ENCODE data around the gene MAPK8IP1.
A peak's percentile ranks its signal among the peaks of the same experiment; 100 is the strongest.

Gene MAPK8IP1

DNA sequence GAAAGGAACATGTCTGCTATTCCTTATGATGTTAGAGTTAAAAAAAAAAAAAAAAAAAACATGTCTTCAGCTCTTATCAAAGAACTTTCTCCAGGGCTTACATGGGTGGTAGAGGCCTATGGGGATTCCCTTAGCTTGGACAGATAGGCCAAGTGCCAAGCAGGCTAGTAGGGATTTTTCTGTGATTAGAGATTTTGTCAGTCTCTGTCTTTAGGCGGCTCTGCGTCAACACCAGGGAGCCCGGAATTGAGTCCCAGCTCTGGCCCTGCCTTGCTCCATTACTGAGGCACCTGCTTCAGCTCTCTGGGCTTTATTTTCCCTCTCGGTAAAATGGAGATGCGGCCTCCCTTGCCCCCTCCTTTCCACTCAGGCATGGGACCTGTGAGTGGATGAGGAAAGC is 25.1 kb upstream of the MAPK8IP1 start:
- peak overlapping the region; percentile 94 for H3K27ac ChIP-seq (ENCODE audit: low read length, poor library complexity, severe bottlenecking)
- no peak overlapping the region for H4K8ac ChIP-seq (ENCODE audit: low read length)
- peaks cover 32% of the 10 kb centered on the region for H3K4me1 ChIP-seq (ENCODE audit: control insufficient read depth, insufficient read depth, low read depth, low read length)
- H2BK120ac ChIP-seq (ENCODE audit: low read depth, low read length): no peak overlapping the region
- WGBS: 96% methylated on average over 5 of the region's 5 CpGs
- peak overlapping the region in 1 of 2 experiments; percentile 52 for H3K18ac ChIP-seq (ENCODE audit: low read depth in 1 of 2, low read length in 2 of 2)
- H3K27me3 ChIP-seq (ENCODE audit: control insufficient read depth in 1 of 2, insufficient read depth in 1 of 2, low read length in 2 of 2): no peaks in the 10 kb centered on the region
- no peak overlapping the region for H3K14ac ChIP-seq (ENCODE audit: low read length in 2 of 2)
- no peak overlapping the region for H3K23ac ChIP-seq (ENCODE audit: low read length in 2 of 2)
- H4K91ac ChIP-seq (ENCODE audit: low read length): no peak overlapping the region
- peak overlapping the region in 1 of 2 experiments; percentile 51 for H2BK12ac ChIP-seq (ENCODE audit: low read length in 2 of 2)
- H2AK5ac ChIP-seq (ENCODE audit: low read length, severe bottlenecking): peak overlapping the region; percentile 89
- peaks cover 40 to 65% of the 10 kb centered on the region in 2 experiments for H3K36me3 ChIP-seq (ENCODE audit: control insufficient read depth in 1 of 2, insufficient read depth in 2 of 2, low read depth in 1 of 2, low read length in 2 of 2)
- H3K4me3 ChIP-seq (ENCODE audit: insufficient read depth in 1 of 2, low read depth in 1 of 2, low read length in 2 of 2): peak overlapping the region in 1 of 2 experiments; percentile 47
- peaks cover 18% of the 10 kb centered on the region for H3K79me1 ChIP-seq (replicated peaks; ENCODE audit: low read length, poor library complexity, severe bottlenecking)
- H3K9ac ChIP-seq (ENCODE audit: low read length): peak overlapping the region; percentile 86
- H3K4me2 ChIP-seq (ENCODE audit: low read length, poor library complexity, severe bottlenecking): no peak overlapping the region
- DNase-seq: no peak
- peak overlapping the region; percentile 26 for H2BK5ac ChIP-seq (ENCODE audit: low read depth, low read length, poor library complexity, severe bottlenecking)
- no peak overlapping the region for H2AFZ ChIP-seq (ENCODE audit: low read depth, low read length)
- H3K4ac ChIP-seq (ENCODE audit: low read depth in 1 of 2, low read length in 2 of 2): peak overlapping the region in 1 of 2 experiments; percentile 29
- H2BK15ac ChIP-seq (ENCODE audit: low read depth, poor library complexity, severe bottlenecking): no peak overlapping the region
- H3K9me3 ChIP-seq (ENCODE audit: control insufficient read depth, low read length): no peaks in the 10 kb centered on the region

DNA sequence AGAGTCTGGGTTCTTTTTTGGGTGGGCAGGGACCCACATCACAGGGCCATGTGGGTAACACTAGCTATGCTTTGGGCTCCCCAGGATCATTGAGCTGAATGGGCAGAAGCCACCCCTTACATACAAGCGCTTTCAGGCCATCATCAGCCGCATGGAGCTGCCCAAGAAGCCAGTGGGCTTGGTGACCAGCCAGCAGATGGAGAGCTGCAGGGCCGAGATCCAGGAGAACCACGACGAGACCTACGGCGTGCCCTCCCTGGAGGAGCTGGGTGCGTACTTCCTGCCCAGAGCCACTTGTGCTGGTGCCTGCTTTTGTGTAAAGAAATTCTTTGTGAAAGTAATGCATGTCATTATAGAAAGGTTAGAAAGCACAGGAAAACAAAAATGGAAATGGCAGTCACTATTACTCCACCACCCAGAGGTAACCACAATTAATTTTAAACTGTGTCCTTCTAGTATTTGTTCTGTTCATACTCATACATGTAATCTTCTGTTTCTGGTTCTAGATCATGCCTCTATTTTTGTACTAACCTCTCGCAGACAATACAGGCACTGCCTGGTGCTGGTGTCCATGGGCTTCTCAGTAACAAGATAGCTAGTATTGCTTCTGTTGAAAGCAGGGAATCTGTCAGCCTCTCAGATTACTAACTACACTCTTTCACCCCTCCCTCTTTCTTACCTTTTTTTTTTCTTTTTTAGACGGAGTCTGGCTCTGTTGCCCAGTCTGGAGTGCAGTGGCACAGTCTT is 24.5 kb upstream of the MAPK8IP1 start:
- peak overlapping the region; percentile 18 to 51 for H2BK12ac ChIP-seq (ENCODE audit: low read length in 2 of 2)

DNA sequence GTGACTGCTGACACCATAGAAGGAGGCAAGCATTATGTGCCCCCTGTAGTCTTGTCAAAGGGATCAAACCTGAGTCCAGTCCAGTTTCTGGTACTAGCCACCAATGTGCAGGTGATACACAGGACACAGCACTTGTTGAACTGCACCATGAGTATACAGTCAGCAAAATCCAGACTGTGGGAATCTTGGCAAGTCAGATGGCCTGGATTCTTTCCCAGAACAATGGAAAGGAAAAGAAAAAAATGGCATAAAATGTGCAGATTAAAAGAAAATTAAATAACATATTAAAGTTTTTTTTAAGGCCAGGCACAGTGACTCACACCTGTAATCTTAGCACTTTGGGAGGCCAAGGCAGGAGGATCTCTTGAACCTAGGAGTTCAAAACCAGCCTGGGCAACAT is 21.4 kb upstream of the MAPK8IP1 start:
- H2BK12ac ChIP-seq (ENCODE audit: low read length in 2 of 2): no peak overlapping the region
- no peak overlapping the region for H3K18ac ChIP-seq (ENCODE audit: low read depth in 1 of 2, low read length in 2 of 2)

More for the DNA sequence above, 24.5 kb upstream of the MAPK8IP1 start:
- Histone ChIP-seq H3K4me2 (ENCODE audit: low read length, poor library complexity, severe bottlenecking) (no peak overlapping the region), H3K9ac (ENCODE audit: low read length) (peak overlapping the region; percentile 86), H2AK5ac (ENCODE audit: low read length, severe bottlenecking) (peak overlapping the region; percentile 89), H4K91ac (ENCODE audit: low read length) (peak overlapping the region; percentile 75), H3K9me3 (ENCODE audit: control insufficient read depth, low read length) (no peaks in the 10 kb centered on the region), H2AFZ (ENCODE audit: low read depth, low read length) (no peak overlapping the region), H3K4ac (ENCODE audit: low read depth in 1 of 2, low read length in 2 of 2) (peak overlapping the region in 1 of 2 experiments; percentile 29), H2BK120ac (ENCODE audit: low read depth, low read length) (no peak overlapping the region), H3K23ac (ENCODE audit: low read length in 2 of 2) (no peak overlapping the region), H3K27me3 (ENCODE audit: control insufficient read depth in 1 of 2, insufficient read depth in 1 of 2, low read length in 2 of 2) (no peaks in the 10 kb centered on the region), H2BK15ac (ENCODE audit: low read depth, poor library complexity, severe bottlenecking) (no peak overlapping the region), H3K79me1 (replicated peaks; ENCODE audit: low read length, poor library complexity, severe bottlenecking) (peaks cover 14% of the 10 kb centered on the region), H2BK5ac (ENCODE audit: low read depth, low read length, poor library complexity, severe bottlenecking) (no peak overlapping the region), H3K4me3 (ENCODE audit: insufficient read depth in 1 of 2, low read depth in 1 of 2, low read length in 2 of 2) (peak overlapping the region in 1 of 2 experiments; percentile 8), H3K14ac (ENCODE audit: low read length in 2 of 2) (no peak overlapping the region), H3K18ac (ENCODE audit: low read depth in 1 of 2, low read length in 2 of 2) (peak overlapping the region; percentile 52 to 73), H4K8ac (ENCODE audit: low read length) (no peak overlapping the region), H3K27ac (ENCODE audit: low read length, poor library complexity, severe bottlenecking) (peak overlapping the region; percentile 94), H3K36me3 (ENCODE audit: control insufficient read depth in 1 of 2, insufficient read depth in 2 of 2, low read depth in 1 of 2, low read length in 2 of 2) (peaks cover 43 to 69% of the 10 kb centered on the region in 2 experiments), H3K4me1 (ENCODE audit: control insufficient read depth, insufficient read depth, low read depth, low read length) (peaks cover 31% of the 10 kb centered on the region)
- no peak for DNase-seq
- WGBS: 98% methylated on average over 10 of the region's 10 CpGs

DNA sequence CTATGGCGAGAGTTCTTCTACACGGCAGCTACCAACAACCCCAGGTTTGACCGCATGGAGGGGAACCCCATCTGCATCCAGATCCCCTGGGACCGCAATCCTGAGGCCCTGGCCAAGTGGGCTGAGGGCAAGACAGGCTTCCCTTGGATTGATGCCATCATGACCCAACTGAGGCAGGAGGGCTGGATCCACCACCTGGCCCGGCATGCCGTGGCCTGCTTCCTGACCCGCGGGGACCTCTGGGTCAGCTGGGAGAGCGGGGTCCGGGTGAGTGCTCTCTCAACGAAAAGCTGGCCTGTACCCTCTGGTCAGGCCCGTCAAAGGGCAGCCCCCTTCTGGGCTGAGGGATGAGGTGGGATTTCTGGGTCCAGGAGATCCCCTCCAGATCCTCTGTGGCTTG is 15.9 kb upstream of the MAPK8IP1 start:
- Histone ChIP-seq H3K4me1 (ENCODE audit: control insufficient read depth, insufficient read depth, low read depth, low read length) (peaks cover 5% of the 10 kb centered on the region), H3K9ac (ENCODE audit: low read length) (no peak overlapping the region), H2BK5ac (ENCODE audit: low read depth, low read length, poor library complexity, severe bottlenecking) (no peak overlapping the region), H4K8ac (ENCODE audit: low read length) (no peak overlapping the region), H3K27ac (ENCODE audit: low read length, poor library complexity, severe bottlenecking) (no peak overlapping the region), H3K18ac (ENCODE audit: low read depth in 1 of 2, low read length in 2 of 2) (no peak overlapping the region), H3K23ac (ENCODE audit: low read length in 2 of 2) (no peak overlapping the region), H4K91ac (ENCODE audit: low read length) (no peak overlapping the region), H2AK5ac (ENCODE audit: low read length, severe bottlenecking) (no peak overlapping the region), H2BK120ac (ENCODE audit: low read depth, low read length) (no peak overlapping the region), H2BK12ac (ENCODE audit: low read length in 2 of 2) (no peak overlapping the region), H3K9me3 (ENCODE audit: control insufficient read depth, low read length) (no peaks in the 10 kb centered on the region), H3K14ac (ENCODE audit: low read length in 2 of 2) (no peak overlapping the region), H3K4me2 (ENCODE audit: low read length, poor library complexity, severe bottlenecking) (no peak overlapping the region), H3K79me1 (replicated peaks; ENCODE audit: low read length, poor library complexity, severe bottlenecking) (no peaks in the 10 kb centered on the region), H3K4me3 (ENCODE audit: insufficient read depth in 1 of 2, low read depth in 1 of 2, low read length in 2 of 2) (no peak overlapping the region), H2BK15ac (ENCODE audit: low read depth, poor library complexity, severe bottlenecking) (no peak overlapping the region), H2AFZ (ENCODE audit: low read depth, low read length) (no peak overlapping the region), H3K36me3 (ENCODE audit: control insufficient read depth in 1 of 2, insufficient read depth in 2 of 2, low read depth in 1 of 2, low read length in 2 of 2) (peaks cover 61 to 90% of the 10 kb centered on the region in 2 experiments), H3K27me3 (ENCODE audit: control insufficient read depth in 1 of 2, insufficient read depth in 1 of 2, low read length in 2 of 2) (no peaks in the 10 kb centered on the region), H3K4ac (ENCODE audit: low read depth in 1 of 2, low read length in 2 of 2) (no peak overlapping the region)
- DNase-seq: no peak
- 92% methylated on average over 10 of the region's 12 CpGs for WGBS

More for the DNA sequence above, 21.4 kb upstream of the MAPK8IP1 start:
- DNase-seq: no peak
- Histone ChIP-seq H2BK120ac (ENCODE audit: low read depth, low read length) (no peak overlapping the region), H3K27me3 (ENCODE audit: control insufficient read depth in 1 of 2, insufficient read depth in 1 of 2, low read length in 2 of 2) (no peaks in the 10 kb centered on the region), H3K4me3 (ENCODE audit: insufficient read depth in 1 of 2, low read depth in 1 of 2, low read length in 2 of 2) (no peak overlapping the region), H3K14ac (ENCODE audit: low read length in 2 of 2) (no peak overlapping the region), H4K91ac (ENCODE audit: low read length) (no peak overlapping the region), H3K79me1 (replicated peaks; ENCODE audit: low read length, poor library complexity, severe bottlenecking) (peaks cover 8% of the 10 kb centered on the region), H3K9ac (ENCODE audit: low read length) (no peak overlapping the region), H3K36me3 (ENCODE audit: control insufficient read depth in 1 of 2, insufficient read depth in 2 of 2, low read depth in 1 of 2, low read length in 2 of 2) (peaks cover 62 to 86% of the 10 kb centered on the region in 2 experiments), H4K8ac (ENCODE audit: low read length) (no peak overlapping the region), H3K27ac (ENCODE audit: low read length, poor library complexity, severe bottlenecking) (no peak overlapping the region), H2BK15ac (ENCODE audit: low read depth, poor library complexity, severe bottlenecking) (no peak overlapping the region), H2AFZ (ENCODE audit: low read depth, low read length) (no peak overlapping the region), H3K23ac (ENCODE audit: low read length in 2 of 2) (no peak overlapping the region), H3K9me3 (ENCODE audit: control insufficient read depth, low read length) (no peaks in the 10 kb centered on the region), H3K4me1 (ENCODE audit: control insufficient read depth, insufficient read depth, low read depth, low read length) (peaks cover 14% of the 10 kb centered on the region), H3K4me2 (ENCODE audit: low read length, poor library complexity, severe bottlenecking) (no peak overlapping the region), H3K4ac (ENCODE audit: low read depth in 1 of 2, low read length in 2 of 2) (no peak overlapping the region), H2AK5ac (ENCODE audit: low read length, severe bottlenecking) (no peak overlapping the region), H2BK5ac (ENCODE audit: low read depth, low read length, poor library complexity, severe bottlenecking) (no peak overlapping the region)
